HG03565 (cell line): ENCODE data around the gene ANXA11.

Source experiments
- ATAC-seq: cut with Tn5 transposase; IDR thresholded peaks from one replicate; pipeline ENCODE4 v1.9.1; 2021; ENCODE audit warnings: mild to moderate bottlenecking, moderate library complexity; ENCODE audit not compliant: unreplicated experiment

Gene ANXA11

GRCh38 chr10:80191589-80192270, 13.6 kb downstream of the ANXA11 start:
- ATAC-seq: no peak

- no peak for ATAC-seq
These were observed 16.6 kb downstream of the ANXA11 start for GRCh38 chr10:80188713-80189112.

- peak; percentile 79 for ATAC-seq
These were observed 17.6 kb downstream of the ANXA11 start for GRCh38 chr10:80187465-80188409.

GRCh38 chr10:80187060-80187459, 18.3 kb downstream of the ANXA11 start:
- no peak for ATAC-seq

GRCh38 chr10:80186364-80187012, 18.8 kb downstream of the ANXA11 start:
- ATAC-seq: no peak

- ATAC-seq: no peak
These were observed 19.6 kb downstream of the ANXA11 start for GRCh38 chr10:80185578-80186299.

GRCh38 chr10:80184291-80184690, 21.0 kb downstream of the ANXA11 start:
- ATAC-seq: no peak

- no peak for ATAC-seq
These were observed 21.9 kb downstream of the ANXA11 start for GRCh38 chr10:80183436-80183835.

GRCh38 chr10:80182986-80183385, 22.4 kb downstream of the ANXA11 start:
- no peak for ATAC-seq

- no peak for ATAC-seq
These were observed 27.3 kb downstream of the ANXA11 start for GRCh38 chr10:80177781-80178636.

- no peak for ATAC-seq
These were observed 28.8 kb downstream of the ANXA11 start for GRCh38 chr10:80176526-80176925.

GRCh38 chr10:80174641-80175395, 30.5 kb downstream of the ANXA11 start:
- ATAC-seq: no peak

- ATAC-seq: no peak
These were observed 31.9 kb downstream of the ANXA11 start for GRCh38 chr10:80173466-80173865.

GRCh38 chr10:80172896-80173295, 32.4 kb downstream of the ANXA11 start:
- no peak for ATAC-seq

GRCh38 chr10:80171248-80171660, 34.1 kb downstream of the ANXA11 start:
- ATAC-seq: no peak

GRCh38 chr10:80170641-80171040, 34.7 kb downstream of the ANXA11 start:
- ATAC-seq: no peak

GRCh38 chr10:80170026-80170425, 35.3 kb downstream of the ANXA11 start:
- no peak for ATAC-seq

GRCh38 chr10:80168679-80169380, 36.5 kb downstream of the ANXA11 start:
- ATAC-seq: no peak

GRCh38 chr10:80168162-80168511, 37.2 kb downstream of the ANXA11 start:
- ATAC-seq: no peak
